Neural progenitor cell (in vitro differentiated cells): ENCODE measurements around the gene MFRP. TPM values are rescaled to one million over a fixed set of nuclear protein-coding genes. Genes with fewer than 3 reads are reported as not detected.

ENCODE experiments used
- DNase-seq: peaks from one replicate; pipeline ENCODE4 v3.0.0-alpha.2; 2016; ENCODE audit warnings: low spot score
- H2AFZ ChIP-seq: fragments of 200-600 bp; sonication (generic); replicated peaks from 2 replicates; pipeline ENCODE4 v1.6.1; 2016; ENCODE audit warnings: antibody characterized with exemption
- H3F3A ChIP-seq: fragments of 200-600 bp; sonication (generic); 2 replicates; pipeline ENCODE4 v1.6.1; 2016; ENCODE audit warnings: antibody characterized with exemption, low read depth
- H3K27ac ChIP-seq: fragments of 200-600 bp; sonication (generic); 2 replicates; pipeline ENCODE4 v1.5.1; 2016; ENCODE audit warnings: mild to moderate bottlenecking
- H3K27me3 ChIP-seq: fragments of 200-600 bp; sonication (generic); 2 replicates; pipeline ENCODE4 v1.6.1; 2016; ENCODE audit warnings: mild to moderate bottlenecking, moderate library complexity
- H3K36me3 ChIP-seq: fragments of 200-600 bp; sonication (generic); 2 replicates; pipeline ENCODE4 v1.5.1; 2016
- H3K4me1 ChIP-seq: fragments of 200-600 bp; sonication (generic); 2 replicates; pipeline ENCODE4 v1.6.1; 2016; ENCODE audit warnings: mixed run types
- H3K4me2 ChIP-seq: fragments of 200-600 bp; sonication (generic); 2 replicates; pipeline ENCODE4 v1.6.1; 2016
- H3K4me3 ChIP-seq: fragments of 200-600 bp; sonication (generic); 2 replicates; pipeline ENCODE4 v1.5.1; 2016
- H3K79me2 ChIP-seq: fragments of 200-600 bp; sonication (generic); 2 replicates; pipeline ENCODE4 v1.6.1; 2016; ENCODE audit warnings: low read depth
- H3K9ac ChIP-seq: fragments of 200-600 bp; sonication (generic); 2 replicates; pipeline ENCODE4 v1.6.1; 2016
- H3K9me3 ChIP-seq: fragments of 200-600 bp; sonication (generic); 2 replicates; pipeline ENCODE4 v1.5.1; 2016; ENCODE audit warnings: low read depth
- H4K20me1 ChIP-seq: fragments of 200-600 bp; sonication (generic); 2 replicates; pipeline ENCODE4 v1.6.1; 2016; ENCODE audit warnings: low read depth
- H3K27ac Mint-ChIP-seq: 3 replicates; pipeline ENCODE4 v1.8.0; 2021; ENCODE audit warnings: mixed read lengths
- H3K27me3 Mint-ChIP-seq: 2 replicates; pipeline ENCODE4 v1.8.0; 2022; ENCODE audit warnings: low read depth, mild to moderate bottlenecking, inconsistent platforms, moderate library complexity, mixed read lengths; ENCODE audit not compliant: insufficient read depth
- H3K36me3 Mint-ChIP-seq: 3 replicates; pipeline ENCODE4 v1.8.0; 2021; ENCODE audit warnings: mixed read lengths
- H3K4me1 Mint-ChIP-seq: 3 replicates; pipeline ENCODE4 v1.8.0; 2021; ENCODE audit warnings: mixed read lengths
- H3K4me3 Mint-ChIP-seq: 3 replicates; pipeline ENCODE4 v1.8.0; 2021; ENCODE audit warnings: mild to moderate bottlenecking, moderate library complexity, mixed read lengths
- H3K9me3 Mint-ChIP-seq: 3 replicates; pipeline ENCODE4 v1.8.0; 2020; ENCODE audit warnings: mixed read lengths
- CTCF ChIP-seq: fragments of 200-600 bp; sonication (generic); IDR thresholded peaks from 2 replicates; pipeline ENCODE4 v1.5.1; 2017; ENCODE audit warnings: antibody characterized with exemption, mild to moderate bottlenecking
- EZH2 ChIP-seq: fragments of 200-600 bp; sonication (generic); IDR thresholded peaks from 2 replicates; pipeline ENCODE4 v1.6.1; 2017; ENCODE audit warnings: antibody characterized with exemption, mild to moderate bottlenecking, moderate library complexity
- EZH2phosphoT487 ChIP-seq: fragments of 200-600 bp; sonication (generic); IDR thresholded peaks from 2 replicates; pipeline ENCODE4 v1.6.1; 2017; ENCODE audit warnings: antibody characterized with exemption
- total RNA-seq: library from RNA; depleted of rRNA; stranded (reverse); fragments of >200 nt; gene quantifications from 2 replicates; pipeline ENCODE4 v1.2.3, GENCODE V29; 2015; ENCODE audit warnings: low replicate concordance

Gene MFRP
- total RNA-seq, 1 donor from 2014 or later = not detected

GRCh38 chr11:119371778-119372182 is 25.3 kb upstream of the MFRP start:
- peaks cover 21% of the 10 kb centered on the region for H3F3A ChIP-seq
- no peak overlapping the region for H3K4me2 ChIP-seq
- no peak for DNase-seq
- Mint-ChIP-seq H3K4me1 (peaks cover 76% of the 10 kb centered on the region), H3K4me3 (peak overlapping the region; percentile 17), H3K36me3 (no peaks in the 10 kb centered on the region), H3K27ac (peak overlapping the region; percentile 75), H3K27me3 (peaks cover 13% of the 10 kb centered on the region), H3K9me3 (no peaks in the 10 kb centered on the region)
- H3K79me2 ChIP-seq = no peaks in the 10 kb centered on the region
- H3K4me3 ChIP-seq = no peak overlapping the region
- no peak overlapping the region for H2AFZ ChIP-seq
- TF ChIP-seq EZH2 = no peak
- TF ChIP-seq CTCF = peak; percentile 11
- no peaks in the 10 kb centered on the region for H3K36me3 ChIP-seq
- H3K9me3 ChIP-seq = no peaks in the 10 kb centered on the region
- H3K9ac ChIP-seq = no peak overlapping the region
- H3K27ac ChIP-seq = no peak overlapping the region
- no peaks in the 10 kb centered on the region for H3K27me3 ChIP-seq
- no peaks in the 10 kb centered on the region for H4K20me1 ChIP-seq
- peaks cover 45% of the 10 kb centered on the region for H3K4me1 ChIP-seq

GRCh38 chr11:119371067-119371601 is 24.6 kb upstream of the MFRP start:
- Histone ChIP-seq H3F3A (peaks cover 15% of the 10 kb centered on the region), H3K9me3 (no peaks in the 10 kb centered on the region), H3K79me2 (no peaks in the 10 kb centered on the region), H3K27me3 (peaks cover 3% of the 10 kb centered on the region), H3K27ac (no peak overlapping the region), H3K4me2 (no peak overlapping the region), H3K4me1 (peaks cover 38% of the 10 kb centered on the region), H4K20me1 (no peaks in the 10 kb centered on the region), H2AFZ (no peak overlapping the region), H3K4me3 (no peak overlapping the region), H3K36me3 (no peaks in the 10 kb centered on the region), H3K9ac (no peak overlapping the region)
- Mint-ChIP-seq H3K9me3 (peaks cover 2% of the 10 kb centered on the region), H3K27ac (no peak overlapping the region), H3K27me3 (peaks cover 11% of the 10 kb centered on the region), H3K4me3 (no peak overlapping the region), H3K36me3 (no peaks in the 10 kb centered on the region), H3K4me1 (peaks cover 71% of the 10 kb centered on the region)
- no peak for TF ChIP-seq CTCF
- no peak for TF ChIP-seq EZH2
- no peak for TF ChIP-seq EZH2phosphoT487
- no peak for DNase-seq

- H3K36me3 ChIP-seq = no peaks in the 10 kb centered on the region
- peaks cover 66% of the 10 kb centered on the region for H3K4me1 Mint-ChIP-seq
- peaks cover 11% of the 10 kb centered on the region for H3K27me3 Mint-ChIP-seq
- H3K27me3 ChIP-seq = peaks cover 8% of the 10 kb centered on the region
- H3K79me2 ChIP-seq = no peaks in the 10 kb centered on the region
- H3F3A ChIP-seq = peaks cover 10% of the 10 kb centered on the region
- H3K4me2 ChIP-seq = no peak overlapping the region
- H3K27ac Mint-ChIP-seq = no peak overlapping the region
- H3K4me3 ChIP-seq = no peak overlapping the region
- H3K27ac ChIP-seq = no peak overlapping the region
- H3K4me1 ChIP-seq = peaks cover 33% of the 10 kb centered on the region
- peaks cover 2% of the 10 kb centered on the region for H3K9me3 Mint-ChIP-seq
- no peaks in the 10 kb centered on the region for H3K9me3 ChIP-seq
- no peaks in the 10 kb centered on the region for H4K20me1 ChIP-seq
- H2AFZ ChIP-seq = no peak overlapping the region
- H3K4me3 Mint-ChIP-seq = no peak overlapping the region
- no peaks in the 10 kb centered on the region for H3K36me3 Mint-ChIP-seq
- TF ChIP-seq EZH2phosphoT487 = no peak
- TF ChIP-seq CTCF = no peak
- TF ChIP-seq EZH2 = no peak
- no peak overlapping the region for H3K9ac ChIP-seq
- DNase-seq = no peak
Observed at GRCh38 chr11:119370486-119371046, 24.1 kb upstream of the MFRP start.
